ENCODE measurements around the gene RAB35.

RAB35 gene

GRCh38 chr12:120103371-120103770 is 13.2 kb downstream of the RAB35 start:
- no peak for DNase-seq (ENCODE audit: low spot score)

GRCh38 chr12:120103044-120103338 is 13.6 kb downstream of the RAB35 start:
- no peak for DNase-seq (ENCODE audit: low spot score)

GRCh38 chr12:120102189-120103043 is 14.1 kb downstream of the RAB35 start:
- no peak for DNase-seq (ENCODE audit: low spot score)

- no peak for DNase-seq (ENCODE audit: low spot score)
These were observed 14.9 kb downstream of the RAB35 start for GRCh38 chr12:120101617-120102016.

GRCh38 chr12:120101182-120101581 is 15.4 kb downstream of the RAB35 start:
- no peak for DNase-seq (ENCODE audit: low spot score)

GRCh38 chr12:120100630-120101029 is 15.9 kb downstream of the RAB35 start:
- peak; percentile 78 for DNase-seq (ENCODE audit: low spot score)

GRCh38 chr12:120099738-120100137 is 16.8 kb downstream of the RAB35 start:
- no peak for DNase-seq (ENCODE audit: low spot score)

- no peak for DNase-seq (ENCODE audit: low spot score)
These were observed 17.6 kb downstream of the RAB35 start for GRCh38 chr12:120098756-120099470.

- DNase-seq (ENCODE audit: low spot score), result no peak
These were observed 19.8 kb downstream of the RAB35 start for GRCh38 chr12:120096671-120097202.

GRCh38 chr12:120095736-120096135 is 20.8 kb downstream of the RAB35 start:
- no peak for DNase-seq (ENCODE audit: low spot score)

GRCh38 chr12:120095331-120095730 is 21.2 kb downstream of the RAB35 start:
- no peak for DNase-seq (ENCODE audit: low spot score)

- DNase-seq (ENCODE audit: low spot score), result peak; percentile 89
These were observed 22.1 kb downstream of the RAB35 start for GRCh38 chr12:120094485-120094884.

GRCh38 chr12:120093592-120094355 is 22.8 kb downstream of the RAB35 start:
- DNase-seq (ENCODE audit: low spot score), result no peak

- no peak for DNase-seq (ENCODE audit: low spot score)
These were observed 23.3 kb downstream of the RAB35 start for GRCh38 chr12:120093336-120093591.

GRCh38 chr12:120092551-120093335 is 23.8 kb downstream of the RAB35 start:
- DNase-seq (ENCODE audit: low spot score), result no peak

- DNase-seq (ENCODE audit: low spot score), result no peak
These were observed 25.0 kb downstream of the RAB35 start for GRCh38 chr12:120091371-120092090.

- DNase-seq (ENCODE audit: low spot score), result no peak
These were observed 25.8 kb downstream of the RAB35 start for GRCh38 chr12:120090626-120091295.

- no peak for DNase-seq (ENCODE audit: low spot score)
These were observed 26.3 kb downstream of the RAB35 start for GRCh38 chr12:120090206-120090605.

- DNase-seq (ENCODE audit: low spot score), result no peak
These were observed 26.8 kb downstream of the RAB35 start for GRCh38 chr12:120089796-120090195.

- no peak for DNase-seq (ENCODE audit: low spot score)
These were observed 27.4 kb downstream of the RAB35 start for GRCh38 chr12:120089105-120089504.

Data from cerebellar cortex (tissue), 1 donor.